Osteoblast (primary cell): Measurements from ENCODE around the gene MYT1. TPM values are rescaled to one million over a fixed set of nuclear protein-coding genes. Genes with fewer than 3 reads are reported as not detected.
"Not testable (repeated sequence)": the region's sequence is repeated elsewhere in the genome, so short reads cannot be mapped to it uniquely, and the experiment has no call there.

ENCODE experiments used
- DNase-seq: peaks from one replicate; pipeline ENCODE4 v3.0.0; 2011; ENCODE audit warnings: low spot score, mixed read lengths; ENCODE audit not compliant: insufficient read length; ENCODE audit errors: missing footprints
- H2AFZ ChIP-seq: 2 replicates; pipeline ENCODE4 v1.6.0; 2011; ENCODE audit warnings: mild to moderate bottlenecking, low read length
- H3K27ac ChIP-seq: 2 replicates; pipeline ENCODE4 v1.5.1; 2011; ENCODE audit warnings: mild to moderate bottlenecking, low read depth, low read length, moderate library complexity
- H3K27me3 ChIP-seq: 2 replicates; pipeline ENCODE4 v1.6.0; 2012; ENCODE audit warnings: mild to moderate bottlenecking, control low read depth, inconsistent platforms, low read length, moderate library complexity; ENCODE audit not compliant: insufficient read depth
- H3K36me3 ChIP-seq: 2 replicates; pipeline ENCODE4 v1.5.1; 2011; ENCODE audit warnings: mild to moderate bottlenecking, low read length, control low read depth, moderate library complexity; ENCODE audit not compliant: insufficient read depth
- H3K4me1 ChIP-seq: 2 replicates; pipeline ENCODE4 v1.5.1; 2011; ENCODE audit warnings: mild to moderate bottlenecking, low read length, control low read depth, moderate library complexity; ENCODE audit not compliant: insufficient read depth
- H3K4me2 ChIP-seq: 2 replicates; pipeline ENCODE4 v1.6.0; 2011; ENCODE audit warnings: mild to moderate bottlenecking, low read length; ENCODE audit not compliant: insufficient read depth
- H3K4me3 ChIP-seq: fragments of 200-600 bp; sonication (generic); 3 replicates; pipeline ENCODE4 v1.5.1; 2012; ENCODE audit warnings: mild to moderate bottlenecking, low read length, inconsistent platforms; ENCODE audit not compliant: insufficient read depth
- H3K79me2 ChIP-seq: 2 replicates; pipeline ENCODE4 v1.6.0; 2012; ENCODE audit warnings: mild to moderate bottlenecking, low read length, control low read depth, inconsistent platforms; ENCODE audit not compliant: insufficient read depth
- H3K9me3 ChIP-seq: 2 replicates; pipeline ENCODE4 v1.5.1; 2011; ENCODE audit warnings: low read depth, low read length, control low read depth
- H4K20me1 ChIP-seq: 2 replicates; pipeline ENCODE4 v1.6.0; 2012; ENCODE audit warnings: mild to moderate bottlenecking, low read length, control low read depth; ENCODE audit not compliant: insufficient read depth
- total RNA-seq: library from RNA; depleted of rRNA; stranded (reverse); fragments of >200 nt; gene quantifications from 2 replicates; pipeline ENCODE4 v1.2.3, GENCODE V29; 2012
- TF ChIP-seq, protein P1 (sequence below): IDR thresholded peaks from 2 replicates; pipeline ENCODE4 v1.5.1; 2011; ENCODE audit warnings: mild to moderate bottlenecking, low read depth, low read length, moderate library complexity; ENCODE audit errors: extremely low read depth

Gene MYT1
- total RNA-seq, 1 donor = not detected

DNA sequence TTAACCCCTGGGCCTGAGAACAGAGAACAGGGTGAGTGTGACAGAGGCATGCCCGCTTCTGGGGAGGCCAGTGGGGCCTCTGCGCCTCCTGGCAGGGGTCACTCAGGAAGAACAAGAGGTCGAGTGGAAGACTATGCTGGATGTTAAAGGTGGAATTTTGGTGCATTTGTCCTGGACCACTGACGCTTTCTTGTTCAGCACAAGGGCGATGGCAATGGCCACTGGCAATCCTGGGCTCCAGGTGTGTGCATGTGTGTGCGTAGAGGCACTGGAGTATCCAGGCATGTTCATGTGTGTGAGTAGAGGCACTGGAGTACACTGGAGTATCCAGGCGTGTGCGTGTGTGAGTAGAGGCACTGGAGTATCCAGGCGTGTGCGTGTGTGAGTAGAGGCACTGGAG, 33.4 kb upstream of the MYT1 start:
- Histone ChIP-seq H3K36me3 (no peaks in the 10 kb centered on the region), H3K79me2 (no peaks in the 10 kb centered on the region), H3K27me3 (peaks cover 3% of the 10 kb centered on the region), H2AFZ (no peak overlapping the region), H3K4me2 (no peak overlapping the region), H4K20me1 (no peaks in the 10 kb centered on the region), H3K27ac (no peak overlapping the region), H3K9me3 (no peaks in the 10 kb centered on the region), H3K4me3 (no peak overlapping the region), H3K4me1 (no peaks in the 10 kb centered on the region)
- TF ChIP-seq, protein P1, sequence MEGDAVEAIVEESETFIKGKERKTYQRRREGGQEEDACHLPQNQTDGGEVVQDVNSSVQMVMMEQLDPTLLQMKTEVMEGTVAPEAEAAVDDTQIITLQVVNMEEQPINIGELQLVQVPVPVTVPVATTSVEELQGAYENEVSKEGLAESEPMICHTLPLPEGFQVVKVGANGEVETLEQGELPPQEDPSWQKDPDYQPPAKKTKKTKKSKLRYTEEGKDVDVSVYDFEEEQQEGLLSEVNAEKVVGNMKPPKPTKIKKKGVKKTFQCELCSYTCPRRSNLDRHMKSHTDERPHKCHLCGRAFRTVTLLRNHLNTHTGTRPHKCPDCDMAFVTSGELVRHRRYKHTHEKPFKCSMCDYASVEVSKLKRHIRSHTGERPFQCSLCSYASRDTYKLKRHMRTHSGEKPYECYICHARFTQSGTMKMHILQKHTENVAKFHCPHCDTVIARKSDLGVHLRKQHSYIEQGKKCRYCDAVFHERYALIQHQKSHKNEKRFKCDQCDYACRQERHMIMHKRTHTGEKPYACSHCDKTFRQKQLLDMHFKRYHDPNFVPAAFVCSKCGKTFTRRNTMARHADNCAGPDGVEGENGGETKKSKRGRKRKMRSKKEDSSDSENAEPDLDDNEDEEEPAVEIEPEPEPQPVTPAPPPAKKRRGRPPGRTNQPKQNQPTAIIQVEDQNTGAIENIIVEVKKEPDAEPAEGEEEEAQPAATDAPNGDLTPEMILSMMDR = no peak
- DNase-seq = no peak

DNA sequence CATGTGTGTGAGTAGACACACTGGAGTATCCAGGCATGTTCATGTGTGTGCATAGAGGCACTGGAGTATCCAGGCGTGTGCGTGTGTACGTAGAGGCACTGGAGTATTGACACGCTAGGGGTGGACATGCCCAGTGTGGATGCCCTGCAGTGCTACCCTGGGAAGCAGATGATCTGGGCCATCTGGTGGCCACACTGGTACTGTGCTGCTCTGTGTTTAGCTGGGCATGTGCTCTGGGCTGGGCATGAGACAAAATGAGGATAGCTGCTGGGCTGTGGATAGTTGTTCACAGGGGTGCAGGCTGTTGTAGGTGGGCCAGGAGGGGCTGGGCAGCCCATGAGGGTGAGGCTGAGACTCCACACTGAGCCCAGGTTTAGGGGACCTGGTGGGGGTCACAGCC, 32.8 kb upstream of the MYT1 start:
- no peaks in the 10 kb centered on the region for H3K9me3 ChIP-seq
- H2AFZ ChIP-seq = no peak overlapping the region
- TF ChIP-seq, protein P1 = peak; percentile 38
- H3K4me2 ChIP-seq = no peak overlapping the region
- no peaks in the 10 kb centered on the region for H4K20me1 ChIP-seq
- H3K79me2 ChIP-seq = no peaks in the 10 kb centered on the region
- no peak overlapping the region for H3K4me3 ChIP-seq
- peak; percentile 85 for DNase-seq
- no peaks in the 10 kb centered on the region for H3K4me1 ChIP-seq
- H3K27ac ChIP-seq = no peak overlapping the region
- H3K36me3 ChIP-seq = no peaks in the 10 kb centered on the region
- H3K27me3 ChIP-seq = peaks cover 3% of the 10 kb centered on the region

DNA sequence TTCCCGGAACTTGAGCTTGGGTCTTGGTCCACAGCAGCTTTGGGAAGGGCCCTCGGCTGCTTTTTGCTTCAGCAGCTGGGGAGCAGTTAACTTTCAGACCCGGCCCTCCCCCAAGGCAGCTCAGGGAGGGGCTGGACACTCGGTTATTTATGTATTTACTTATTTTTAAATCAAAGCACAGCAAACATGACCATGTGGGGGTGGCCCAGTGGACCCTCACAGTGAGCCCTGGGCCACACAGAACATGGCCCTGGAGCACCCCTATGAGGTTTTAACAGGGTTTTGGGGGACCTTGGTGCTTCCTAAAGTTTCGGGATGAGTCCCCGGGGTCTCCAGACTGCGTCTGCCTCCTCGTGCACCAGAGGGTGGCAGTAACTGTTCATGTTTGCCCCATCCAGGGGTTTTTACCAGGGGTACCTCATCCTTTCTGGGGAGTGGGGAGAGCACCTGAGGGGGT, 30.3 kb upstream of the MYT1 start:
- no peaks in the 10 kb centered on the region for H4K20me1 ChIP-seq
- no peaks in the 10 kb centered on the region for H3K36me3 ChIP-seq
- H3K4me1 ChIP-seq = no peaks in the 10 kb centered on the region
- no peaks in the 10 kb centered on the region for H3K27me3 ChIP-seq
- no peaks in the 10 kb centered on the region for H3K9me3 ChIP-seq
- DNase-seq = peak; percentile 70
- H3K79me2 ChIP-seq = no peaks in the 10 kb centered on the region
- no peak overlapping the region for H2AFZ ChIP-seq
- H3K27ac ChIP-seq = no peak overlapping the region
- TF ChIP-seq, protein P1 = peak; percentile 14
- H3K4me3 ChIP-seq = no peak overlapping the region
- no peak overlapping the region for H3K4me2 ChIP-seq

DNA sequence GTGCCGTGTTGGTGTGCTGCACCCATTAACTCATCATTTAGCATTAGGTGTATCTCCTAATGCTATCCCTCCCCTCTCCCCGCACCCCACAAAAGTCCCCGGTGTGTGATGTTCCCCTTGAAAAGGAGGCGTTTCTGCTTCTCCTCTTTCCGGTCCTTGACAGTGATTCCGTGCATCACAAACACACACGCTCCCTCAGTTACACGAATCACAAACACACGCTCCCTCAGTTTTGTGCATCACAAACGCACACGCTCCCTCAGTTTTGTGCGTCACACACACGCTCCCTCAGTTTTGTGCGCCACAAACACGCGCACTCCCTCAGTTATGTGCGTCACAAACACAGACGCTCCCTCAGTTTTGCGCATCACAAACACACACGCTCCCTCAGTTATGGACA, 29.5 kb upstream of the MYT1 start:
- H3K4me1 ChIP-seq, H3K27ac ChIP-seq, H2AFZ ChIP-seq, H3K4me3 ChIP-seq, H3K9me3 ChIP-seq, H3K27me3 ChIP-seq, H3K36me3 ChIP-seq, H3K4me2 ChIP-seq, H3K79me2 ChIP-seq, H4K20me1 ChIP-seq: not testable (repeated sequence)
- DNase-seq = peak; percentile 73
